Left colon (tissue), 2 donors: Measurements from ENCODE around the gene YJEFN3. TPM values are rescaled to one million over a fixed set of nuclear protein-coding genes. Genes with fewer than 3 reads are reported as not detected.

Experiments
- ATAC-seq: fragments of 200-7000 bp; cut with Tn5 transposase; one replicate; pipeline ENCODE4 v1.9.1; 2020; ENCODE audit warnings: mild to moderate bottlenecking, moderate library complexity
- DNase-seq, 2 donors: peaks; one replicate each; pipeline ENCODE4 v3.0.0-alpha.2; 2020
- intact Hi-C, 2 donors: fragments of 100-400 bp; cut with DNase I in 1 of 2; cut with micrococcal nuclease in 1 of 2; formaldehyde crosslinking; loops; one replicate each; pipeline versions ENCODE4 v1.11.2 to v1.14.0; 2022; cut with DNase I, micrococcal nuclease
- total RNA-seq, 2 donors: library from RNA; stranded (reverse); fragmentation: NEBNext Ultra II Directional; extraction: Animal tissue kit (Norgen Biotek cat#: 25700); gene quantifications; one replicate each; pipeline ENCODE4 v1.2.1, GENCODE V29; 2021
- donor health status: DM: no; HTN: no; CAD: no.
- donor health status: DM: yes; HTN: yes; CAD: no.

Gene YJEFN3
- total RNA-seq, 2 donors from 2014 or later = 4.6 to 4.9 TPM

DNA sequence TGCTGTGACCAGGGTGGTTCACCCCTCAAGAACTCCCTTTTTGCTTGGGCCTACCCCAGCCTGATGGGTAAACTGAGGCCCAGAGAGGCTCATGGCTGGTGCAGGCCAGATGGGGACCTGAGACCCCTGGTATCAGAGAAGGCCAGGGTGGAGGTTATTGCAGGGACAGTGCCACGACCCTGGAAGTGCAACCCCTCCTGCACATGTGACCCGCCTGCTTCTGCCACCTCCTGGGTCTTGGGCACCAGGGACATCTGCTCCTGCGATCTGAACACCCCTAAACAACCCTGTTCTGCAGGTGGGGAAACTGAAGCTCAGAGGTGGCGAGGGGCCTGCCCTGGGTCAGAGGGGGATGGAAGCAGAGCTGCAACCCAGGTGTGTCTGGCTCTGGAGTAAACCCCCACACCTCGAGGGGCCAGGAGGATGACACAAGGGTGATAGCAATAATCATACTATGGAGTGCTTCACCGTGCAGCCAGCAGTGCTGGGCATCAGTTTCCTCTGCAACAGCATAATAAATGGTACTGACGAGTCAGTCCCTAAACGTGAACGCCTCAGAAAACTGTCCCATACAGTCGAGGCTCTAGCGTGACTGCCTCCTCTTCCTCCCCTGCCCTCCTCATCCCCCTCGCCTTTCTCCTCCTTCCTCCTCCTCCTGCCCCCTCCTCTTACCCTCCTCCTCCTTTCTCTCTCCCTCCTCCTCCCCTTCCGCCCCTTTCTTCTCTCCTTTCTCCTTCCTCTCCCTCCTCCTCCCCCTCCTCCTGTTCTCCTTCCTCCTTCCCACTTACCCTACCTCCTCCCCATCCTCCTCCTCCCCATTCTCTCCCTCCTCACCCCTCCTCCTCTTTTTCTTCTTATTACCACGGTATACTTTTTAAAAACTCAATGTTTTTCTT, 4.3 kb downstream of the YJEFN3 start:
- intact Hi-C loops = loop anchor here in 1 of 2 donors (10.0 kb wide), 1 partner anchor 422 kb away; no protein-coding TSS in a partner anchor
- ATAC-seq (no peak), DNase-seq (no peak)

- DNase-seq (no peak), ATAC-seq (no peak)
- intact Hi-C loops = loop anchor here in 1 of 2 donors (10.0 kb wide), 1 partner anchor 421 kb away; no protein-coding TSS in a partner anchor
These were observed 5.1 kb downstream of the YJEFN3 start for GRCh38 chr19:19533841-19534240.

DNA sequence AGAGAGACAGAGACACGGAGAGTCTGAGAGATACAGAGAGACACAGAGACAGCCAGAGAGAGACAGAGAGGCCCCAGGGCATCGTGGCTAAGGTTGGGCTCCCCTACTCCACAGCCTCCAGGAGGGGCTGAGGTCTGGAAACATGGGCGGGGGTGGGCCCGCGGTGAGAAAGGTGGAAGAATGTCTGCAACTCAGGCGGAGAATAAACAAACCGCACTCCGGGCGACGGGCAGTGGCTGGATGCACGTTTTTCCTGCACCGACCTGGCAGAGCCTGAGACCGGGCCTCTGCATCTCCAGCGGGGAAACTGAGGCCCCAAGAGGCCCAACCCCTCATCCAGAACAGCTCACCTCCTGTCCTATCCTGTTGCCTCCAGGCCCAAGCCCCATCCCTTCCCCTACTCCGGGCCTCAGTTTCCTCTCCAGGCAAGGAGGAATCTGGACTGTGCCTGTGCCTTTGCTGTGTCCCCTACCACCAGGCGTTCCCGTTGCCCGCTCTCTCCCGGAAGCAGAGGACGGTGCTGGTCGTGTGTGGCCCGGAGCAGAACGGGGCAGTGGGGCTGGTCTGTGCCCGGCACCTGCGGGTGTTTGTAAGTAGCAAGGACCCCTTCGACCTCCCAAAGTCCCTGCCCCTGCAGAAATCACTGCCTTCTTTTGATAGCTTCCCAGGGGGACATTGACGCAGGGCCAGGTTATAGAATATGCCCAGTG, 6.0 kb downstream of the YJEFN3 start:
- no peak for ATAC-seq
- intact Hi-C loops = loop anchor here (5.0 to 10.0 kb wide), 2 partner anchors 108 to 420 kb away; partner anchors contain the start of gene GMIP (in 1 of the 2)
- DNase-seq = no peak

DNA sequence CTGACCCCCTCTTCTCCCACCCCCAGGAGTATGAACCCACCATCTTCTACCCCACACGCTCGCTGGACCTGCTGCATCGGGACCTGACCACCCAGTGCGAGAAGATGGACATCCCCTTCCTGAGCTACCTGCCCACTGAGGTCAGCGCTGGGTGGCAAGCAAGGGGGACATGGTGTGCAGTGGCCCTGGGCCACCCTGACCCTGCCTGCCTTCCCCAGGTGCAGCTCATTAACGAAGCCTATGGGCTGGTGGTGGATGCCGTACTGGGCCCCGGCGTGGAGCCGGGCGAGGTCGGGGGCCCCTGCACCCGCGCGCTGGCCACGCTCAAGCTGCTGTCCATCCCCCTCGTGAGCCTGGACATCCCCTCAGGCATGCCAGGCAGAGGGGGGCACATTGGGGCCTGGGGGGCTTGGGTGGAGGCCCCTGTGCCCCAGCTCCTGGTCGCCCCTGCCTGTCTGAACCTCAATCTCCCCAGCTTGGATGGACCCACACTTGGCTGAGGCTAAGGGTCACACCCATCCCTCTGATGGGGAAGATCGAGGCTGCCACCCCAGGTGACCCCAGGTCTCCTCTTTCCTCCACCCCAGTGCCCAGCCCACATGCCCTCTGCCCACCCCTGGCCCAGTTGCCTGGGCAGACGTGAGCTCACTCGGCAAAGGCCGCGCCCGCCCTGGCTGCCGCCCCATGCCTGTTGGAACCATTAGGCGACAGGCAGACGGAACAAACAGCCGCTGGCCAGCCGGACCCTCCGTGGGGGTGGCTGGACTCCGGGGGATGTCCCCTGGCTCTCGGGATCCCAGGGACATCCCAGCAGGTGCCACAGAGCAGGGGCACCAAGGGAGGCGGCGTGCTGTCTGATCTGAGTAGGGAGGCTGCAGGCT, 6.8 kb downstream of the YJEFN3 start:
- DNase-seq (no peak), ATAC-seq (no peak)
- intact Hi-C loops = loop anchor here (5.0 to 10.0 kb wide), 2 partner anchors 107 to 419 kb away; partner anchors contain the start of gene GMIP (in 1 of the 2)

DNA sequence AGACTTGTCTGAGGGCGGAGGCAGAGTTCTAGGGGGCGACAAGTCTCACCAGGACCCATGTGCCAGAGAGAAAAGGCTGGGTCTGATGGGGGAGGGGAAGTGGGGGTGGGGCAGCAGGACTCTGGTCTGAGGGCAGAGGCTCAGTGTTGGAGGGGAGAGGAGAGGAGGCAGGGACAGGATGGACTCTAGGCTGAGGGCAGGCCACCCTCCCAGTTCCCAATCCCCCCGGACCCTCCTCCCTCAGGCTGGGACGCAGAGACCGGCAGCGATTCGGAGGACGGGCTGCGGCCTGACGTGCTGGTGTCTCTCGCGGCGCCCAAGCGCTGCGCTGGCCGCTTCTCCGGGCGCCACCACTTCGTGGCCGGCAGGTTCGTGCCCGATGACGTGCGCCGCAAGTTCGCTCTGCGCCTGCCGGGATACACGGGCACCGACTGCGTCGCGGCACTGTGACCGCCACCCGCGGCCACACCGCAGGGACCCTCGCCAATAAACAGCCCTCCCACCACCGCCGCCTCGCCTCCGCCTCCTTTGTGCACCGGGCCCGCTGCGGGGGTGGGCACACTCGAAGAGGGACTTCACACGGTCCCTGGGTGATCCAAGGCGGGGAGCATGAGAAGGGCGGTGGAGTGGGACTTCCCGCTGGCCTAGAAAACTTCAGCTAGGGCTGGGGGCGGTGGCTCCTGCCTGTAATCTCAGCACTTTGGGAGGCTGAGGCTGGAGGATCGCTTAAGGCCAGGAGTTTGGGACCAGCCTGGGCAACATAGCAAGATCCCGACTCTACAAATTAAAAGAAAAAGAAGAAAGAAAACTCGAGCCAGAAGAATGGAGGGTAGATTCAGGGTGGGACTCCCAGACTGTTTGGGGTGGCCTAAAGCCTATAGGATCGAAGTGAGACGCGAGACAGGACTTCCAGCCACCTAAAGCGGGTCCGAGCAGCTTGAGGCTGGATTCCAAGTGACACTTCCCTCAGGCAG, 8.7 kb downstream of the YJEFN3 start:
- no peak for DNase-seq
- peak; percentile 34 for ATAC-seq
- intact Hi-C loops = loop anchor here (5.0 to 10.0 kb wide), 2 partner anchors 105 to 417 kb away; partner anchors contain the start of gene GMIP (in 1 of the 2)

DNA sequence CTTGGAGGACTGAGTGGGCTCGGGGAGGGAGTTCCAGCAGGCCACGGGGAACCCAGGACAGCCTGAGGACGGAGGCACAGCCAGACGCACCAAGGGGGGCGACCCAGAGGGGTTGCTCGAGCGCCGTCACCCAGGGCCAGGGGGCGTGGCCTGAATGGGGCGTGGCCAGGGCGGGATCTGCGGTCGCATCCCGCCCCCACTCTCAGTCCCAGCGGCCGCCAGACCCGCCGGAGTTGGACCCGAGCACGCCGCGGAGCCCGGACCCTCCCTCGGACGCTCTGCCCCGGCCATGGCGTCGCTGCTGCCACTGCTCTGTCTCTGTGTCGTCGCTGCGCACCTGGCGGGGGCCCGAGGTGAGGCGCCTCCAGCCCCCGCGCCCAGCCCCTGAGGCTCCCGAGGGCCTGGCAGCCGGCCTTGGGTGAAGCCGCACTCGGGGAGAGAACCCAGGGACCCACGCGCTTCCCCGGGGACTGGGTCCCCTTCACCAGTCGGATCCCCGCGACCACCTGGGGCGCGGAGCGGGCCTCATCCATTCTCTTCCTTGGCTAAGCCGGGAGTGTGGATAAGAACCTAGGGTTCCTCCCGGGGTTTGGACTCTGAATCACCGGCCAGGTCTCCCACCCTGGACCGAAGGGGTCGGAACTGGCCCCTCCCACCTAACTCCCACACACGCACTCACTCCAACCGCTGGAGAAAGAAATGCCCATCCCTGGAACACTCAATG, 9.5 kb downstream of the YJEFN3 start, which contains the start of gene CILP2:
CILP2 (plus strand) TSS at position 205 of the 724 bp plus-strand sequence; CDS start at position 290, 85 bp downstream.
- ATAC-seq (peak; percentile 32), DNase-seq (peak in 1 of 2 donors; percentile 67)
- intact Hi-C loops = loop anchor here (5.0 to 10.0 kb wide), 2 partner anchors 104 to 417 kb away; partner anchors contain the start of gene GMIP (in 1 of the 2)

DNA sequence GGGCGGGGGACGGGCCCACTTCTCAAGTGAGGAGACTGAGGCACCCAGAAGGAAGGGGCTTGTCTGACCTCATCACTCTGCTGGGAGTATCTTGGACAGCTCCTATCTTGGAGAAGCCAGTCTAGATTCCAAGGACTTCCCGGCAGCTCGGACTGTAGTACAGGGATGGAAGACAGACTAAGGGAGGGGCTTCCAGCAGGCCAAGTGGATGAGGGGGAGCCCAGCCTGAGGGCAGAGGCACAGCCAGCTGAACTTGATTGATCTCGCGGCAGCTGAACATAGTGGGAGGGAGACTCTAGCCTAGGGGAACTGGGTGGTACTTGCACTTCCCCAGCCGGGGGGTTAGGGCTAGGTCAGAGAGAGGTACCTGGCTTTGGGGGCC, 10.1 kb downstream of the YJEFN3 start:
- ATAC-seq (no peak), DNase-seq (no peak)
- intact Hi-C loops = loop anchor here (5.0 to 10.0 kb wide), 2 partner anchors 104 to 416 kb away; partner anchors contain the start of gene GMIP (in 1 of the 2)

DNA sequence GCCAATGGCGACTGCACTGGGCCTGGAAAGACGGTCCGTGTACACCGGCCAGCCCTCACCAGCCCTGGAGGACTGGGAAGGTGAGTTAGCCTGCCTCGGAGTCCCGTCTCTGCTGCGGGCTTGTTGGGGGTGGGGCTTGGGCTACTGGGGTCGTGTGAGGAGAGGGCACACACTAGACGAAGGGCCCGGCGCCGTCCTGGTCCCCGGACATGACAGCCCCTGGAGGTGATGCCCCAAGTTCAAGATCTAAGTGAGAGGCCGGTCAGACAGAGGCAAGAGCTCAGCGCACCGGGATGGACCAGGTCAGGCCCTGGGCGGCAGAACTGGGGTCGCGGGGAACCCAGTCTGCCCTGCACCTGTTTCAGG, 11.0 kb downstream of the YJEFN3 start:
- DNase-seq (no peak), ATAC-seq (no peak)
- intact Hi-C loops = loop anchor here (5.0 to 10.0 kb wide), 2 partner anchors 103 to 415 kb away; partner anchors contain the start of gene GMIP (in 1 of the 2)

- DNase-seq = peak; percentile 74 to 83
- ATAC-seq = peak; percentile 57
- intact Hi-C loops = no loop called here
These were observed 11.5 kb downstream of the YJEFN3 start for GRCh38 chr19:19540064-19540714.

GRCh38 chr19:19540715-19541515, 12.2 kb downstream of the YJEFN3 start:
- ATAC-seq (peak; percentile 69), DNase-seq (peak; percentile 69 to 77)
- intact Hi-C loops = no loop called here

DNA sequence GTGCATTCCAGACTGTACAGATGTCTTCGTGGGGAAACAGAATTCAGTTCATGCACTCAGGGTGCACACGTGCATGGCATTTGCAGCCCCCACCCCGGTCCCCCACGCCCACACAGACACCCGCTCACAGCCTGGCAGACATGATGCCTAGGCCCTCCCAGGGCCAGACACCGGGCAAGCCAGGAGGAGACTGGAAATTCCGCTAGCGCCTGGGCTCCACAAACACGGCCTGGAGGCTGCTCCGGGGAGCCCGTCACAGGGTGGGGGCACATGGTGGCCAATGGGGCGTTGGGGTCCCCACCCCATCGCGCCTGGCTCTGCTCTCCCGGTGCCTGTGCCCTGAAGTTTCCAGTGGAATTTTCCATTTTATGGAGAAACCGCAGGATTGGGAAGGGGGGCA, 12.9 kb downstream of the YJEFN3 start:
- intact Hi-C loops = no loop called here
- ATAC-seq (no peak), DNase-seq (no peak)

- no peak for DNase-seq
- ATAC-seq = no peak
- intact Hi-C loops = no loop called here
These were observed 13.8 kb downstream of the YJEFN3 start for GRCh38 chr19:19542507-19542906.

GRCh38 chr19:19543101-19543500, 14.4 kb downstream of the YJEFN3 start:
- DNase-seq = no peak
- no peak for ATAC-seq
- intact Hi-C loops = no loop called here

DNA sequence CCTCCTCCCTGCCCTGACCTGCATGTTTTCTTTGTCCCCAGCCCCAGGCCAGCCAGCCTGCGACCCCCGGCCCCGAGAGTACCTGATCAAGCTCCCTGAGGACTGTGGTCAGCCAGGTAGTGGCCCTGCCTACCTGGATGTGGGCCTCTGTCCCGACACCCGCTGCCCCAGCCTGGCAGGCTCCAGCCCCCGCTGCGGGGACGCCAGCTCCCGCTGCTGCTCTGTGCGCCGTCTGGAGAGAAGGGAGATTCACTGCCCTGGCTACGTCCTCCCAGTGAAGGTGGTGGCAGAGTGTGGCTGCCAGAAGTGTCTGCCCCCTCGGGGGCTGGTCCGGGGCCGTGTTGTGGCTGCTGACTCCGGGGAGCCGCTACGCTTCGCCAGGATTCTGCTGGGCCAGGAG, 14.9 kb downstream of the YJEFN3 start:
- intact Hi-C loops = no loop called here
- DNase-seq = no peak
- no peak for ATAC-seq

DNA sequence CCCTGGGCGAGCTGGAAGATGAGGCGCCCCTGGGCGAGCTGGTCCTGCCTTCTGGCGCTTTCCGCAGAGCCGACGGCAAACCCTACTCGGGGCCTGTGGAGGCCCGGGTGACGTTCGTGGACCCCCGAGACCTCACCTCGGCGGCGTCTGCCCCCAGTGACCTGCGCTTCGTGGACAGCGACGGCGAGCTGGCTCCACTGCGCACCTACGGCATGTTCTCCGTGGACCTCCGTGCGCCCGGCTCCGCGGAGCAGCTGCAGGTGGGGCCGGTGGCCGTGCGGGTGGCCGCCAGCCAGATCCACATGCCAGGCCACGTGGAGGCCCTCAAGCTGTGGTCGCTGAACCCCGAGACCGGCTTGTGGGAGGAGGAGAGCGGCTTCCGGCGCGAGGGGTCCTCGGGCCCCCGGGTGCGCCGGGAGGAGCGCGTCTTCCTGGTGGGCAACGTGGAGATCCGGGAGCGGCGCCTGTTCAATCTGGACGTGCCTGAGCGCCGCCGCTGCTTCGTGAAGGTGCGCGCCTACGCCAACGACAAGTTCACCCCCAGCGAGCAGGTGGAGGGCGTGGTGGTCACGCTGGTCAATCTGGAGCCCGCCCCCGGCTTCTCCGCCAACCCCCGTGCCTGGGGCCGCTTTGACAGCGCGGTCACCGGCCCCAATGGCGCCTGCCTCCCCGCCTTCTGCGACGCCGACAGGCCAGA, 15.7 kb downstream of the YJEFN3 start:
- DNase-seq (no peak), ATAC-seq (no peak)
- intact Hi-C loops = no loop called here
